Ramos (cell line): ENCODE data around the gene CUEDC2.
"Not testable (repeated sequence)": the region's sequence is repeated elsewhere in the genome, so short reads cannot be mapped to it uniquely, and the experiment has no call there.

ENCODE experiments used
- in situ Hi-C: fragments of 300-500 bp; cut with MboI; formaldehyde crosslinking; loops from one replicate; pipeline ENCODE4 v1.14.3; 2022; ENCODE audit warnings: low sequenced_read_pairs; ENCODE audit not compliant: unreplicated experiment

Gene CUEDC2

GRCh38 chr10:102455893-102456471 is 23.6 kb upstream of the CUEDC2 start:
- in situ Hi-C loops: no loop called here

- in situ Hi-C loops: not testable (repeated sequence)
These were observed 22.5 kb upstream of the CUEDC2 start for GRCh38 chr10:102454662-102455487.

- in situ Hi-C loops: no loop called here
These were observed 21.1 kb upstream of the CUEDC2 start for GRCh38 chr10:102453502-102453901.

- in situ Hi-C loops: no loop called here
These were observed 20.4 kb upstream of the CUEDC2 start for GRCh38 chr10:102452672-102453340.

GRCh38 chr10:102451105-102451969 is 19.0 kb upstream of the CUEDC2 start, which contains the start of gene C10orf95:
C10orf95 (minus strand) TSS chr10:102451543; CDS start chr10:102451093, 450 bp downstream.
- in situ Hi-C loops: no loop called here

- in situ Hi-C loops: no loop called here
These were observed 18.2 kb upstream of the CUEDC2 start for GRCh38 chr10:102450374-102451104.

GRCh38 chr10:102450124-102450373 is 17.7 kb upstream of the CUEDC2 start:
- in situ Hi-C loops: no loop called here

- in situ Hi-C loops: no loop called here
These were observed 17.1 kb upstream of the CUEDC2 start for GRCh38 chr10:102449321-102450123.

GRCh38 chr10:102444851-102445250 is 12.5 kb upstream of the CUEDC2 start:
- in situ Hi-C loops: no loop called here

GRCh38 chr10:102438374-102438773 is 6.0 kb upstream of the CUEDC2 start:
- in situ Hi-C loops: no loop called here

GRCh38 chr10:102437515-102437914 is 5.1 kb upstream of the CUEDC2 start:
- in situ Hi-C loops: no loop called here

GRCh38 chr10:102436312-102436711 is 3.9 kb upstream of the CUEDC2 start:
- in situ Hi-C loops: no loop called here

GRCh38 chr10:102435529-102436233 is 3.3 kb upstream of the CUEDC2 start:
- in situ Hi-C loops: no loop called here

GRCh38 chr10:102435133-102435497 is 2.7 kb upstream of the CUEDC2 start:
- in situ Hi-C loops: no loop called here

- in situ Hi-C loops: no loop called here
These were observed 2.2 kb upstream of the CUEDC2 start for GRCh38 chr10:102434394-102435132.

- in situ Hi-C loops: no loop called here
These were observed 1.3 kb upstream of the CUEDC2 start for GRCh38 chr10:102433619-102434046.

GRCh38 chr10:102431452-102432124 is 786 bp downstream of the CUEDC2 start:
- in situ Hi-C loops: no loop called here
